Calu3 (cell line): ENCODE data around the gene TLX1. TPM values are rescaled to one million over a fixed set of nuclear protein-coding genes. Genes with fewer than 3 reads are reported as not detected.

ENCODE experiments used
- Bru-seq: library from RNA; stranded (reverse); fragments of 400-500 nt; gene quantifications from one replicate; lab custom pipeline; 2021; lab: Mats Ljungman, UMichigan
- BruChase-seq, 2 experiments: library from RNA; stranded (reverse); fragments of 400-500 nt; gene quantifications; one replicate each; lab custom pipeline; 2021; lab: Mats Ljungman, UMichigan
- BruUV-seq: library from RNA; stranded (reverse); fragments of 400-500 nt; replicated peaks from 2 replicates; lab custom pipeline; 2021; lab: Mats Ljungman, UMichigan
- CTCF ChIA-PET: fragments of 300-600 bp; sonication (Branson Sonifier 250); formaldehyde crosslinking; loops from one replicate; lab custom pipeline; 2022; ENCODE audit warnings: antibody characterized with exemption; lab: Charles Lee
- DNase-seq: peaks from one replicate; pipeline ENCODE4 v3.0.0; 2022
- H3K27ac Mint-ChIP-seq: one replicate; pipeline ENCODE4 v1.8.0; 2022; ENCODE audit warnings: mixed read lengths; ENCODE audit not compliant: unreplicated experiment
- H3K27me3 Mint-ChIP-seq: one replicate; pipeline ENCODE4 v1.8.0; 2022; ENCODE audit warnings: mixed read lengths; ENCODE audit not compliant: unreplicated experiment
- H3K36me3 Mint-ChIP-seq: one replicate; pipeline ENCODE4 v1.8.0; 2022; ENCODE audit warnings: mild to moderate bottlenecking, moderate library complexity, mixed read lengths; ENCODE audit not compliant: insufficient read depth, unreplicated experiment
- H3K4me1 Mint-ChIP-seq: one replicate; pipeline ENCODE4 v1.8.0; 2022; ENCODE audit warnings: mild to moderate bottlenecking, low read depth, mixed read lengths; ENCODE audit not compliant: unreplicated experiment
- H3K4me3 Mint-ChIP-seq: one replicate; pipeline ENCODE4 v1.8.0; 2022; ENCODE audit warnings: mild to moderate bottlenecking, low read depth, moderate library complexity, mixed read lengths; ENCODE audit not compliant: unreplicated experiment
- H3K9me3 Mint-ChIP-seq: one replicate; pipeline ENCODE4 v1.8.0; 2022; ENCODE audit warnings: low read depth, mixed read lengths; ENCODE audit not compliant: unreplicated experiment
- CTCF ChIP-seq: fragments of 200-600 bp; IDR thresholded peaks from one replicate; pipeline ENCODE4 v1.8.0; 2022; ENCODE audit warnings: antibody characterized with exemption; ENCODE audit not compliant: unreplicated experiment
- intact Hi-C: fragments of 100-400 bp; cut with micrococcal nuclease; formaldehyde crosslinking; loops from one replicate; pipeline ENCODE4 v1.10.0; 2022; ENCODE audit not compliant: unreplicated experiment
- long read RNA-seq: library from polyadenylated mRNA; stranded (forward); transcript quantifications from one replicate; pipeline ENCODE4 v2.0.0, GENCODE V29; 2022
- total RNA-seq: library from RNA; stranded (reverse); gene quantifications from 2 replicates; pipeline ENCODE4 v1.2.3, GENCODE V29; 2022

The TLX1 gene
- total RNA-seq (not detected in 2 replicates), Bru-seq, nascent RNA (not detected), BruChase-seq, experiment 1, labeled RNA remaining after a 6-hour chase (not detected), BruChase-seq, experiment 2, labeled RNA remaining after a 2-hour chase (not detected)
- long read RNA-seq, result 0 reads

DNA sequence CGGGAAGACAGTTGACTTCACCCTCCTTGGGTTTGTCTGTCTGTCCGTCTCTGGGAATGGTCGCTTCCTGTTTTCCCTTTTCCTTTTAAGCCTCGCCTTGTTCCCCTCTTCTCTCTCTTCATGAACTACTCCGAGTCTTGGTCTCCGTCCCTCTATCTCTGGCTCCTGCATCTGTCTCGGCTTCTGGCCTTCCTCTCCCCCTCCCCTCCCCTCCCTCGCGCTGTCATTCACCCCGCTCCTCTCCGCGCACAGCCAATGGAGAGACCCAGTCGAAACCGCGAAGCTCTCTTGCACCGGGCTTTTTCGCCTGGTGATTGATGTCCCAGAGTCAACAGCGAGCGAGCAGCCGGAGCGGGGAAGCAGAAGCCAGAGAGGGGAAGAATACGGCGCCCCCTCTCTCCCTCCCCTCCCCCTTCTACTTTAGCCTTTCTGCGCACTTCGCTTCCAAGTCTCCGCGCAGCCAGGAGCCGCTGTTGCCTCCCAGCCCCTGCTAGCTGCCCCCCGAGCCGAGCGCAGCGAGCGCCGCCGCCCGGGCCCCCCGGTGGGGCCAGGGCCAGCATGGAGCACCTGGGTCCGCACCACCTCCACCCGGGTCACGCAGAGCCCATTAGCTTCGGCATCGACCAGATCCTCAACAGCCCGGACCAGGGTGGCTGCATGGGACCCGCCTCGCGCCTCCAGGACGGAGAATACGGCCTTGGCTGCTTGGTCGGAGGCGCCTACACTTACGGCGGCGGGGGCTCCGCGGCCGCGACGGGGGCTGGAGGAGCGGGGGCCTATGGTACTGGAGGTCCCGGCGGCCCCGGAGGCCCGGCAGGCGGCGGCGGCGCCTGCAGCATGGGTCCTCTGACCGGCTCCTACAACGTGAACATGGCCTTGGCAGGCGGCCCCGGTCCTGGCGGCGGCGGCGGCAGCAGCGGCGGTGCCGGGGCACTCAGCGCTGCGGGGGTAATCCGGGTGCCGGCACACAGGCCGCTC is at the start of gene TLX1:
TLX1 (plus strand) TSS at position 317 of the 978 bp plus-strand sequence; CDS start at position 559, 242 bp downstream.
- Mint-ChIP-seq H3K27ac (no peak within 1 kb of the TSS), H3K36me3 (no peaks in the 10 kb centered on the region), H3K4me1 (no peaks in the 10 kb centered on the region), H3K4me3 (peak within 1 kb of the TSS; percentile 49), H3K9me3 (no peaks in the 10 kb centered on the region), H3K27me3 (peaks cover 87% of the 10 kb centered on the region)
- CTCF ChIA-PET, result interaction anchor here (0.6 to 0.8 kb wide), 3 partner anchors 61 to 100 kb away, joined by 3 to 6 read pairs (median 4); partner anchors contain the start of genes PDZD7 and SFXN3
- BruUV-seq, result no TSS peak
- no peak for TF ChIP-seq CTCF
- peak; percentile 28 for DNase-seq
- intact Hi-C loops, result no loop called here

GRCh38 chr10:101085846-101086245 is 45.3 kb upstream of the TLX1 start:
- peaks cover 79% of the 10 kb centered on the region for H3K27me3 Mint-ChIP-seq
- no TSS peak for BruUV-seq
- no peak overlapping the region for H3K27ac Mint-ChIP-seq
- no peaks in the 10 kb centered on the region for H3K9me3 Mint-ChIP-seq
- intact Hi-C loops, result no loop called here
- H3K4me1 Mint-ChIP-seq, result peaks cover 3% of the 10 kb centered on the region
- no peak overlapping the region for H3K4me3 Mint-ChIP-seq
- DNase-seq, result no peak
- no peak for TF ChIP-seq CTCF
- peaks cover 2% of the 10 kb centered on the region for H3K36me3 Mint-ChIP-seq
- CTCF ChIA-PET, result no interaction called here

DNA sequence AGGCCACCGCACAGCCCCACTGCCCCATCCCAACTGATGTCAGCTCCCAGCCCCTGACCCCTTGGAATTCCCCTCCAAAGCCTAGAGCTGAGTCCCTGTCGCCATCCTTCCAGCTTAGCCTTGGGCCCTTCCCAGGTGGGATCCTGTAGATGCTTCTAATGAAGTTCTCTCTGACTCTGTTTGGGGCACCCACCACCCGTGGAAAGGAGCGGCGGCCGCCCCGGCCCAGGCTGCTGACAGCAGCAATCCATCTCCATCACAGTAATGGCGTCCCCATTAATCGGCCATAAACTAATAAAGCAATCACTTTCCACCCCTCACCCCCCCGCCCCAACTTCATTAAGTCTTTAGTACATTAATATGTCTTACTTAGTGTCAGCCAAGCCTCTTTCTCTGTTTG is 43.7 kb upstream of the TLX1 start:
- no peak for DNase-seq
- H3K27ac Mint-ChIP-seq, result no peak overlapping the region
- H3K4me1 Mint-ChIP-seq, result peaks cover 10% of the 10 kb centered on the region
- CTCF ChIA-PET, result interaction anchor here (1.1 kb wide), 1 partner anchor 8 kb away, joined by 5 read pairs; no protein-coding TSS in a partner anchor
- intact Hi-C loops, result no loop called here
- no peak overlapping the region for H3K4me3 Mint-ChIP-seq
- H3K9me3 Mint-ChIP-seq, result no peaks in the 10 kb centered on the region
- no TSS peak for BruUV-seq
- H3K27me3 Mint-ChIP-seq, result peaks cover 82% of the 10 kb centered on the region
- H3K36me3 Mint-ChIP-seq, result no peaks in the 10 kb centered on the region
- no peak for TF ChIP-seq CTCF

DNA sequence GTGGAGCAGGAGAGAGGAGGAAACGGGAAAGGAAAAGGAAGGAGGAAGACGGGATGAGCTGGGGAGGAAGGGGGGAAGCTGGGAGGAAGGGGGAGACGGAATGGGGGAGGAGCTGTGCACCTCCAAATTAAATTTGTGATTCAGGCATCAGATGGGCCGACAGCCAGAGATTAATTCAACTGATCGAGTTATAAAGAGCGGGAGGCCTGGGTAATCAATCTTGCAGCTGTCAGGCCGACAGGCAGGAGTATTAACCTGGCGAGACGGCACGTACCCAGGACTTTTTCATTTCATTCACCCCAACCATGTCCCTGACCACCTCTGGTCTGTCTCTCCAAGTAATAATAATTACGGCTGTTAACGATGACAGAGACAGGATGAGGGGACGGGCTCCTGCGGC is 43.1 kb upstream of the TLX1 start:
- H3K27me3 Mint-ChIP-seq, result peaks cover 81% of the 10 kb centered on the region
- no TSS peak for BruUV-seq
- CTCF ChIA-PET, result no interaction called here

More for the DNA sequence above, 43.1 kb upstream of the TLX1 start:
- Mint-ChIP-seq H3K27ac (no peak overlapping the region), H3K36me3 (no peaks in the 10 kb centered on the region), H3K4me3 (no peak overlapping the region), H3K4me1 (peaks cover 10% of the 10 kb centered on the region), H3K9me3 (no peaks in the 10 kb centered on the region)
- no peak for TF ChIP-seq CTCF
- intact Hi-C loops, result no loop called here
- DNase-seq, result no peak
